Breast epithelium (tissue), 4 donors: ENCODE data around the gene DCLRE1B. TPM values are rescaled to one million over a fixed set of nuclear protein-coding genes. Genes with fewer than 3 reads are reported as not detected.

Experiments used
- DNase-seq, 2 donors: peaks; one replicate each; pipeline ENCODE4 v3.0.0-alpha.2; 2019; ENCODE audit warnings: low spot score in 2 of 2
- H3K27ac ChIP-seq, 2 donors: fragments of 200-600 bp; sonication (generic) in 1 of 2; one replicate each; pipeline ENCODE4 v1.5.1; 2016 to 2019; ENCODE audit warnings: mild to moderate bottlenecking in 1 of 2
- H3K27me3 ChIP-seq, 2 donors: fragments of 200-600 bp; sonication (generic) in 1 of 2; one replicate each; pipeline versions ENCODE4 v1.5.1 to v1.6.0; 2017 to 2019; ENCODE audit warnings: control low read depth in 1 of 2, mild to moderate bottlenecking in 1 of 2
- H3K36me3 ChIP-seq: fragments of 200-600 bp; one replicate; pipeline ENCODE4 v1.5.1; 2019
- H3K4me1 ChIP-seq, 2 donors: fragments of 200-600 bp; sonication (generic); one replicate each; pipeline ENCODE4 v1.5.1; 2016 to 2019; ENCODE audit warnings: control low read depth in 1 of 2
- H3K4me3 ChIP-seq, 3 donors: fragments of 200-600 bp; sonication (generic); 1 replicate in 2 of 3; 2 replicates in 1 of 3; pipeline ENCODE4 v1.5.1; 2016 to 2019; ENCODE audit warnings: mild to moderate bottlenecking in 3 of 3, moderate library complexity in 2 of 3
- H3K9me3 ChIP-seq, 2 donors: fragments of 200-600 bp; sonication (generic) in 1 of 2; one replicate each; pipeline ENCODE4 v1.5.1; 2016 to 2019; ENCODE audit warnings: control low read depth in 1 of 2
- CTCF ChIP-seq, 3 donors: fragments of 450-650 bp; IDR thresholded peaks; one replicate each; pipeline ENCODE4 v1.5.1; 2016 to 2017; ENCODE audit warnings: antibody characterized with exemption in 3 of 3, mild to moderate bottlenecking in 3 of 3, moderate library complexity in 3 of 3
- POLR2A ChIP-seq: fragments of 450-650 bp; IDR thresholded peaks from one replicate; pipeline ENCODE4 v1.6.1; 2016; ENCODE audit warnings: antibody characterized with exemption, mild to moderate bottlenecking, moderate library complexity
- POLR2AphosphoS5 ChIP-seq, 3 donors: sonication (generic); formaldehyde crosslinking; IDR thresholded peaks; one replicate each; pipeline ENCODE4 v1.6.1; 2017; ENCODE audit warnings: antibody characterized with exemption in 3 of 3
- intact Hi-C: fragments of 100-400 bp; cut with DNase I; formaldehyde crosslinking; loops from one replicate; pipeline ENCODE4 v1.15.1; 2023; ENCODE audit warnings: low total_unique reads
- total RNA-seq, 3 donors: library from RNA; depleted of rRNA; stranded (reverse); fragments of >200 nt; gene quantifications; one replicate each; pipeline ENCODE4 v1.1.0, GENCODE V29; 2016

The DCLRE1B gene
- total RNA-seq, 3 donors from 2014 or later, result 3.3 to 6.2 (median 3.5) TPM

- no peaks in the 10 kb centered on the region for H3K4me1 ChIP-seq
- H3K36me3 ChIP-seq, result no peaks in the 10 kb centered on the region
- no peak for TF ChIP-seq CTCF (IDR thresholded peaks at IDR 0.05)
- TF ChIP-seq POLR2A, result no peak
- TF ChIP-seq POLR2AphosphoS5 (IDR thresholded peaks at IDR 0.05), result no peak
- no peak overlapping the region for H3K4me3 ChIP-seq
- intact Hi-C loops, result loop anchor here (10.0 kb wide), 1 partner anchor 796 kb away; no protein-coding TSS in a partner anchor
- DNase-seq, result no peak
- no peak overlapping the region for H3K27ac ChIP-seq
- no peaks in the 10 kb centered on the region for H3K27me3 ChIP-seq
- no peaks in the 10 kb centered on the region for H3K9me3 ChIP-seq
Measured at GRCh38 chr1:113868387-113869083, 36.6 kb upstream of the DCLRE1B start.

- Histone ChIP-seq H3K9me3 (no peaks in the 10 kb centered on the region), H3K4me1 (no peaks in the 10 kb centered on the region), H3K4me3 (peak overlapping the region in 1 of 3 donors; percentile 20), H3K27ac (no peak overlapping the region), H3K36me3 (no peaks in the 10 kb centered on the region), H3K27me3 (no peaks in the 10 kb centered on the region)
- TF ChIP-seq CTCF (IDR thresholded peaks at IDR 0.05) (no peak), POLR2AphosphoS5 (IDR thresholded peaks at IDR 0.05) (no peak), POLR2A (no peak)
- DNase-seq, result no peak
- intact Hi-C loops, result no loop called here
Measured at GRCh38 chr1:113870778-113871177, 34.3 kb upstream of the DCLRE1B start.

GRCh38 chr1:113871597-113872113, 33.5 kb upstream of the DCLRE1B start, which contains the start of gene PTPN22:
TSS of gene PTPN22 (minus strand) at chr1:113871712.
- peak within 1 kb of the TSS in 1 of 3 donors; percentile 20 for H3K4me3 ChIP-seq
- DNase-seq, result peak in 1 of 2 donors; percentile 49
- no peaks in the 10 kb centered on the region for H3K4me1 ChIP-seq
- no peaks in the 10 kb centered on the region for H3K27me3 ChIP-seq
- H3K36me3 ChIP-seq, result no peaks in the 10 kb centered on the region
- H3K27ac ChIP-seq, result peak within 1 kb of the TSS; percentile 32 to 77
- H3K9me3 ChIP-seq, result no peaks in the 10 kb centered on the region
- TF ChIP-seq POLR2A (no peak), POLR2AphosphoS5 (IDR thresholded peaks at IDR 0.05) (peak in 1 of 3 donors; percentile 36)
- intact Hi-C loops, result no loop called here

GRCh38 chr1:113872219-113872935, 32.7 kb upstream of the DCLRE1B start:
- Histone ChIP-seq H3K27ac (peak overlapping the region; percentile 32 to 77), H3K4me1 (no peaks in the 10 kb centered on the region), H3K4me3 (no peak overlapping the region), H3K9me3 (no peaks in the 10 kb centered on the region), H3K36me3 (no peaks in the 10 kb centered on the region), H3K27me3 (no peaks in the 10 kb centered on the region)
- no peak for TF ChIP-seq POLR2A
- TF ChIP-seq CTCF (IDR thresholded peaks at IDR 0.05), result no peak
- TF ChIP-seq POLR2AphosphoS5 (IDR thresholded peaks at IDR 0.05), result no peak
- no peak for DNase-seq
- intact Hi-C loops, result no loop called here

GRCh38 chr1:113874012-113874879, 30.9 kb upstream of the DCLRE1B start:
- no peaks in the 10 kb centered on the region for H3K9me3 ChIP-seq
- H3K36me3 ChIP-seq, result no peaks in the 10 kb centered on the region
- no peak for TF ChIP-seq CTCF (IDR thresholded peaks at IDR 0.05)
- no peak for TF ChIP-seq POLR2AphosphoS5 (IDR thresholded peaks at IDR 0.05)
- TF ChIP-seq POLR2A, result no peak
- no peaks in the 10 kb centered on the region for H3K4me1 ChIP-seq
- no peaks in the 10 kb centered on the region for H3K27me3 ChIP-seq
- intact Hi-C loops, result no loop called here
- H3K4me3 ChIP-seq, result no peak overlapping the region
- no peak overlapping the region for H3K27ac ChIP-seq
- no peak for DNase-seq
